ENCODE results near the gene USP36.

USP36 gene

DNA sequence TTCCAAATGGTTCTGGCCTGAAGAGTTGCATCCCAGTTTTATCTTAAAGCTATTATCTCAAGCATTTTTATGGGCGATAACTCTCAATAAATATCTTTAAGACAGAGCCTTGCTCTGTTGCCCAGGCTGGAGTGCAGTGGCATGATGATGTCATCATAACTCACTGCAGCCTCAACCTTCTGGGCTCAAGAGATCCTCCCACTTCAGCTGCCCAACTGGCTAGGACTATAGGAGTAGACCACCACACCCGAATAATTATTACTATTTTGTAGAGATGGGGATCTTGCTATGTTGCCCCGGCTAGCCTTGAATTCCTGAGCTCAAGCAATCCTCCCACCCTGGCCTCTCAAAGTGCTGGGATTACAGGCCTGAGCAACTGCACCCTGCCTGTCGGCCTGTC is 32.5 kb downstream of the USP36 start:
- no peak for DNase-seq

DNA sequence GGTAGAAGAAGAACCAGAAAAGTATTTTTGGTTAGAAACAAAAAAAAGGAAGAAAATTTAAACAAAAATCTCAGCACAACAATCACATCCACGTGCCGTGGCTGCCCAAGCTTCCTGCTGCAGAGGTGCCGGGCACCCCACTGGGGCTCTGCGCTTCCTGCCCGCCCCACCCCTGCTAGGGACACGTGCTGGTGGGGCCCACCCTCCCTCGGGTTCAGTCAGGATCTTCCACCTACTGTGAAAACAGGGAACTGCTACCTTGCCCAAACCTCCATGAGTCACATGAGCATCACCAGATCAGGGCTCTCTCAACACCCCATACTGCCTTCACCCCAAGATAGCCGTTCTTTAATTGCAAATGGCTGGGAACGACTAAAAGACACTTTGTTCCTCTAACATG is 34.2 kb downstream of the USP36 start:
- no peak for DNase-seq

DNA sequence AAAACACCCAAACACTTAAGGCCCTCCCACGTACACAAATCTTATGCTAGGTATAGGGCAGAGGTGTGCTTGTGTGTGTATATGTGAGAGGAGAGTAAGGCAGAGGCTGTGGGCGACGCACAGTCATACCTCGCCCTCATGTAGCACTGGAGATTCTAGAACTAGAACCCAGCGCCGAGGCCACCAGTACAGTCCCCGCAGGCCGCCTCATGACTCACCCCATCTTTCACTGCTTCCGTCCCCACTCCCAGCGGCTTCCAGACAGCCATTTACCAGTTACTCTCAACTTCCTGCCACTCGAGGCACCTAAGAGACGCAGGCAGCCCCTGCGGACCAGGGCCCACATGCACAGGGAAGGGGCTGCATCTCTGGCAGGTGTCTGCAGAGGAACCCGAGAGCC is 35.3 kb downstream of the USP36 start:
- DNase-seq = no peak

DNA sequence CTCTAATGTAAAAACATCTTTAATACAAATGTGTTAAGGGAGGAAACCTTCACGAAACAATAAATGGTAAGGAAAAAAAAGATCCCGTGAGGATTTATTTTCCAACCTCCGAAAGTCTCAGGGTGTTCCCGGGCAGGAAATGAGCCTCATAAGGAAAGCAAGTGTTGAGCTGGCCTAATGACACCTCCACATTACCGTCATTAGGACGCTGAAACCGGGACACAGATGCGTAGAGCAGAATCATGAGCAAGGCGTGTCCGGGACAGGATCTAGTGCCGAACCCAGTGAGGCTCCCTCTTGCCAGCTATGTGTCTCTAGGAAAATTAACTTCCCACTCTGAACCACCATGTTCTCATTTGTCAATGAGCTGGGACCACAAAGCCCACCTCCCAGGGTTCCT is 35.8 kb downstream of the USP36 start:
- DNase-seq = no peak

DNA sequence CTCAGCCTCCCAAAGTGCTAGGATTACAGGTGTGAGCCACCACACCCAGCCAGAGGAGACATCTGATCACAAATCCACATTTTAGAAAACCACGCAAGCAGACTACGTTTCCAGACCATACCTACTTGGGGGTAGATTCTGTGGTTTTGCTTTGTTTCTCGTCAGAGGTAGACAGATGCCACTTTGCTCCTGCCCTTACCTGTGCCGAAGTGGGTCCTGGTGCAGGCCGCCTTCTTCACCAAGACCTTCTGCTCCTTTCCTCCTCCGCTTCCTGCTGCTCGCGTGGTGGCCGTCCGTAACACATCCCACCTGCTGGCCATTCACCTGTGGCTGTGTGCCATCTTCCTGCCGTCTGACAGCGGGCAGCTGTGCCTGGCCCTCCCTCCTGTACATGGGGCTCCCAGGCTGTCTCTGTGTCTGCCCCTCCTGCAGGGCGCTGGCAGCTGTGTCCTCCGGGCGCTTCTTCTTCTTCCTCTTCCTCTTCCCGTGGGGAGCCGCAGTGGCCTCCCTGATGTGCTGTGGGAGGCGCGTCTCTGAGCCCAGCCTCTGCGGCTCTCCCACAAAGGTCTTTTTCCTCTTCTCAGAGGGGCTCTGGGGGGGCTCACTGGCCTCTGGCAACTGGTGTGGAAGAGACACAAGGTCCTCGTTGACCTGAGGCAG is 37.3 kb downstream of the USP36 start:
- DNase-seq = no peak

DNA sequence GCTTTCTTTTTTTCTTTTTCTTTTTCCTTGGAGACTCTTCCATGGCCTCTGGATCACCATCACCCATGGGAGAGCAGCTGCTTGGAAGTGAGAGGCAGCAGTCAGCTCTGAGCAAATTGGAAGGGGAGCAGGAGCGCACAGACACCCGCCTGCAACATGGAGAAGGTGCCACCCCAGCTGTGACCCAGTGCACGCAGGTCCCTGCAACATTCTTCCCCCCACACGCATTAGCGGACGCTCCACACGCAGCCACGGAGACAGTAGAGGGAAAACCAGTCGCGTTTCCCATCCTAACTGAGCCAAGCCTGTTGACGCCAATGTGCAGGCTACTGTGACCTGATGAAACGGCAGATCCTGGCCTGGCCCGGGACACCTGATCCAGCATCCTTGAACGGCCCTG is 38.2 kb downstream of the USP36 start:
- no peak for DNase-seq

DNA sequence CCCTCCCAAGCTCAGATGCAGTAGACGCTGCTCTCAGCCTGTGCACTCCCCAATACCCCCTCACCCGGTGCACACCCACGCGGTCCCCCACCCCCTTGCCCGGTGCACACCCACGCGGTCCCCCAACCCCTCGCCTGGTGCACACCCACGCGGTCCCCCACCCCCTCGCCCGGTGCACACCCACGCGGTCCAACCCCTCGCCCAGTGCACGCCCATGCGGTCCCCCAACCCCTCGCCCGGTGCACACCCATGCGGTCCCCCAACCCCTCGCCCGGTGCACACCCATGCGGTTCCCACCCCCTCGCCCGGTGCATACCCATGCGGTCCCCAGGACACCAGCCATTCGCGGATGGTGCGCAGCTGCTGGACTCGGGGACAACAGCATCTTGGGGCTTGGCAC is 38.6 kb downstream of the USP36 start:
- no peak for DNase-seq

DNA sequence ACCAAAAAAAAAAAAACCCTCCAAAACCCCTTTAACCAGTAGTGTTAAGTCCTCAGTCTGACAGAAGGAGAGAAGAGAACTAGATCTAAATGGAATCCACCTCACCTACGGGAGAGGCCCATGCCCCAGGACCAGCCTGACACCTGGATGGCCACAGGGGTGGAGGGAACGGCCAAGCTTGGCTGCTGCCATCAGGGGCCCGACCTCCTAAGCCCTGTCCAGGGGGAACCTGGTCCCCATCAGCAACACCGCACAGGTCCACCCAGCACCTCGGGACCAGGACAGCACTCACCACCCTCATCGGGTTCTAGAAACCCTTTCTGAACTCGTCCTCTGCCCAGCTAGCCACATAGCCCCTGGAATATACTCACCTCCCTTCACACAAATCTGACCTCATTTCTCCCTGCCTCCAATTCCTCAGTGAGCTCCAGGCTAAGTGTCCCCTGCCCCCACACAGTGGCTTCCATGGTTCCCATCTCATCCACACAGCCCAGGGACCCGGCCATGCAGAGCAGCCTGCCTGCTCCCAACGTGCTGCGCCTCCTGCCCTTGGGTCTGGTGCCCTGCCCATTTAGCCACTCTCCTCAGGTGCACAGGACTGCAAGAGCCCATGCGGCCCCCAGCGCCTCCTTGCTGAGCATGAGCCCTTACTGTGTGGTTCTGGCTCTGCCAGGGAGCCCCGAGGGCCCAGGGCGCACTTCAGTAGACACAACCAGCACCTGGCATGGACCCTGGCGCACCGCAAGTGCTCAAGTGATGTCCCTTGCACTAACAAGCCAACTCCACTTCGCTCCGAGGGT is 40.3 kb downstream of the USP36 start:
- DNase-seq = no peak

DNA sequence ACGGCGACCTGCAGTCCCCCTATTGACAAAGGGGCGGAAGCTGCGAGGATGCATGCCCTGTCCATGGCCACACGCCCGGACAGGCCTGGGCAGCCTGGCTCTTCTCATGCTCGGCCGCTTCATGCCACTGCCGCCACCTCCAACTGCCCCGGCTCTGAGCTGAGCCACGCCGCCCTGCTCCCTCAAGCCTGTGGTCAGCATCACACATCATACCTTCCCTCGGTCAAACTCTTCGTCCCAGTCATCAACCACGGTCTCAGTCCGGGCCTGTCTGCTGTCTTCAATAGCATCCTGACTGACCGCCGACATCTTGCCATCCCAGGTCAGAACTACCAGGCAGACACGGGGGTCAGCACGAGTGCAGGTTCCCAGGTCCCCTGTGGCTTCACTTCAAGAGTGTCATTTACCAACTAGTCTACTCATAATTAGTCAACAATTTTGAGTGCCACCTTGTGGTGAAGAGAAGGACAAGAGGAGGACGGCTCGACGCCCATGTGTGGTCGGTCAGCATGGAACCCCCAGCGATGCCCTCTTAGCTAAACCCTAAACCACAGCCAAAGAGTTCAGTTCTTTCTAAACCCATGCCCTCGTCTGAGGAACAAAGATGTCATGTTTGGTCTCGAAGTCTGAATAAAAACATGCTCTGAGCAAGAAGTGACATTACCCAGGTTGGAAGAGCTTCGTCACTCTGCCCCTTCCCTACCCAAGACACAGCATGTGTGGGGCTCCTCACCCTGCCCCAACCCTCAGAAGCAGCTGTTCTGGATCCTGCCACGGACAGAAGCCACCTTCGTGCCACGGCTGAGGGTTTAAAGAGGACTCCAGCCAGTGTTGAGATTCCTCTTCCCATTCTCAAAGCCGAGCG is 41.7 kb downstream of the USP36 start:
- DNase-seq = no peak

DNA sequence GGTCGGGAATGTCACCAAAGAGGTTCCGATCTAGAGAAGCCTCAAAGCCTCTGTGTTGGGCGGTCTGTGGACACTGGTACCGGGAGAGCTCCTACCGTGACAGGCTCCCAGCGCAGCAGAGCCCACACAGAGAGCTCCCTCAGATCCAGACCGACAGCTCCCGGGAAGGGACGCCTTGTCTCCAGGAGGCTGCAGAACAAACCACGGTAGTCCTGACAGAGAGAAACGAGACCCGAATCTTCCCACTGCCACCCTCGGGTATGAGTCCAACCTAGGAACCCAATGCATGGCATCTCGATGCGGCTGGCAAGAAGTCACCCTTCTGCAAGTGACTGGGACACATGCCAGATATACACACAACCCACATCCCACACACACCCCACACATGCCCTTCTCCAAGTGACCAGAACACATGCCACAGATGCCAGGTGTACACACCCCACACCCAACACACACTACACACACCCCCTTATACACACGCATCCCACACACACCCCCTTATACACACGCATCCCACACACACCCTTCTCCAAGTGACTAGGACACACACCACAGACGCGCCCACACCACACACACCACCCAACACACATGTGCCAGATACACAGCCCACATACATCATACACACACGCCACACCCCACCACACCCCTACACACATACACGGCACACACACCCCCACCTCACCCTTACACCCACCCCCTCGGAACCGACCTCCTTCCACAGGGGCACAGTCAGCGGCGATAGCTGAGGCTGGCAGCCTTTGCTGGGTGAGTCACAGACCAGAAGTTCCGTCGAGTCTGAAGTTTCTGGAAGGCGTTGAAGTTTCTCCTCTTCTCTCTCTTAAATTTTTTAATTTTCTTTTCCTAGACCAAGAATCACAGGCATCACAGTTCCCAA is 42.7 kb downstream of the USP36 start:
- no peak for DNase-seq

DNA sequence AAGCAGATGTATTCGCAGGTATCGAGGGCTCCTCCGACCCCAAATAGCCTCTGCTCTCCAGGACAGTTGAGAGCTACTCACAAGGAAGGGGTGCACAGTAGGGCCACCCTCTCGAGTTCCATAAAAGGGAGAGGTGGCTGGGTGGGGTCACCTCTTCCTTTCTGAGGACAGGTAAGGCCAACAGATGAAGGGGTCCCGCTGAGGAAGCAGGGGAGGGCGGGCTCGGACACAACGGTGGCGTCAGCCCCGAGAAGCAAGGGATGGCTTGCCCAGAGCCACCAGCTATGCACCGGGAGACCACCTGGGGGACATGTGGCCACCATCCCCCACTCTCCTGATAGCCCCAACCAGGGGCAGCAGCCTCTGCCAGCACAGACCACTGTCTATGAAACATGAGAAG is 43.4 kb downstream of the USP36 start:
- no peak for DNase-seq

DNA sequence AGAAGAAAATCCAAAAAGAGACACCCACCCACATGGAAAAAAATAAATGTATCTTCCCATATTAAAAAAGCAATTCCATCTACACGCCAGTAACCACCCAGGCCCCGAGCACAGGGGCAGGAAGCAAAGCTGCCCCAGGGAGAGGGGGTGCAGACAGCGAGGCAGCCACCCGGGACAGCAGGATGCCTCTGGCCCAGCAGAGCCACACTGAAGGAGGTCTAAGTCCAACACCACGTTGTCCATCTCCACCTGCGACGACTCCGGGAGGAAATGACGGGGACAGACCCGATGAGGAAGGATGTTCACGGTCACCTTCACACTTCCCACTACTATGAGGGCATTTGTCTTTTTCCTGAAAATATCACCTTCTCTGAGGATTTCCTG is 44.1 kb downstream of the USP36 start:
- no peak for DNase-seq

DNA sequence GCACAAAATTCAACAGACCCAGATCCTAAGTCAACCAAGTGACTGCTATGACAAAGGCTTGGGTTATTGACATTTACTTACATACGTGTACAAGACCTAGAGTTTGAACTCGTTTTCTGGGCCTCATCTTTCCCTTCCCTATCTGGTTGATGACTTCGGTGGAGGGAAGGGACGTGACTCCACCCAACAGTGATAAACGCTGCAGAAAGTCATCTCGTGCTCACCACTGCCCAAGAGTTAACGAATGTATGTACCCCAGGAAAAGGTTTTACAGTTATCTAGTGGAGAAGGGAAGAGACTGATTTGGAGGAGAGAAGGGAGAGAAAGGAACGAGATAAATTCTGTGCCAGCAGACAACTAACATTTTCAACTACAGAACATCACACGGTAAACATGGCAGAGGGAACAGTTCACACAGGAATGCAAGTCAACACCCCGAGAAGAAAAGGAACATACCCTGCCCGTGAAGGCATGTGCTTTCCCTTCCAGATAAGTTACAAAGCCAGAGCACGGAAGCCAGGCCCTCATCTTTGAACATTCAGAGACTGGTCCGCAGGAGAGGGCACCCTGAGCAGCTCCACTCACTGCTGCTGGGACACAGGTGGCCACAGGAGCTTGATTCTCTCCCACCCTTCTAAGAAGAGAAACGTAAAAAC is 44.6 kb downstream of the USP36 start:
- no peak for DNase-seq

DNA sequence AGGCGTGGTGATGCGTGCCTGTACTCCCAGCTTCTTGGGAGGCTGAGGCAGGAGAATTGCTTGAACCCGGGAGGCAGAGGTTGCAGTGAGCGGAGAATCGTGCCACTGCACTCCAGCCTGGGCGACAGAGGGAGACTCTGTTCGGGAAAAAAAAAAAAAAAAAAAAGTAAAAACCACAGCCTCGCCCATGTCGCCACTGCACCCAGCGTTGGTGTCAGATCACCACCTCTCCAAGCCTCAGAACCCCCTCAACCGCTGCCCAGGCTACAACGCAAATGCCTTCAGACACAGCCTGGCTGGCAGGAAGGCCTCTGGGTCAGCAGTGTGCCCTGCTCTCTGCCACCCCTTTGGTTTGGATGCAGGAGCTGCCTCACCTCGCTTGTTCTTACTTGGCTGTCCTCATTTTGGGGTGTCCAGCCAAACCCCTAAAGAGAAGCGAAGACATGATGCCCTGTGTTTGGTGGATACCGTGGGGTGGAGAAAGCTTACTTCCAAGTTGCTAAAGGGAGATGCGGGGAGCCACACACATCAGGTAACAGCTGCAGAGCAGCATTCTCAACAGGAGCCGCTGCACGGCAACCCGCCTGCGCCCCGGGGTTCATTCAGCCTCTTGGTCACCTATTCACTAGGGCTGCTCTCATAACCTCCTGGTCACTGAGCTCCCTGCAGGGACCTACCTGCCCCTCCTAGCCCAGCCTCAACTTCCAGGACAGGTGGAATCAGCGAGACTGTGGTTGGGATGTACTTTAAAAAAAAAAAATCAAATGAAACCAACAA is 45.6 kb downstream of the USP36 start:
- DNase-seq = no peak

DNA sequence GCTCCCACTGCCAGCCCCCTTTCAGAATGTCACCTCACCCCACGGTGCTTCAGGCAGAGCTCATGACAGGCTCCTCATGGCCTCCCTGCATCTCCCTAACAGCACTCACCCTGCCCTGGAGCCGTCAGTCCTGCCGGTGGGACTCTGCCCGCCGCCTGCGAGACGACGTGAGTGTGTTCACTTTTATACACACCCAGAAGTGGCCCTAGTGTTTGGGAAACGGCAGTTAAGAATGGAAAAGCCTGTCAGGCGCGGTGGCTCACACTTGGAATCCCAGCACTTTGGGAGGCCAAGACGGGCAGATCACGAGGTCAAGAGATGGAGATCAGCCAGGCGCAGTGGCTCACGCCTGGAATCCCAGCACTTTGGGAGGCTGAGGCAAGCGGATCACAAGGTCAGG is 46.2 kb downstream of the USP36 start:
- DNase-seq = no peak

DNA sequence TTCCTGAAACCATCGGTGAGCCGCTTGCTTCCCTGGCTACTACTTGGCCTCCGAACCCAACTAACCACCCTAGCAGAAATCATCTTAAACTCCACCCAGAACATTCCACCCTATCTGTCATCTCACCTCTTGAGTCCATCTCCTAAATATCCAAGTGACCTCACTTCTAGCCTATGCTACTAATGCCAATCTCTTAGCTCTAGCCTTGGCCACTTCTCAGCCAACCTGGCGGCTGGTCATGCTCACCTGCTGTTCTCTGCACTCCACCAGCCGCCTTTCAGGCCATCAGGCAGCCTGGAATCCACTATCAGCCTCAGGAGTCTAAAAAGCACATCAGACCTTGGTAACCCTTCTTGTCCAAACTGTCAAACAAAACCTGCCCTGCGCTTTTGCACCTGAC is 46.6 kb downstream of the USP36 start:
- no peak for DNase-seq

DNA sequence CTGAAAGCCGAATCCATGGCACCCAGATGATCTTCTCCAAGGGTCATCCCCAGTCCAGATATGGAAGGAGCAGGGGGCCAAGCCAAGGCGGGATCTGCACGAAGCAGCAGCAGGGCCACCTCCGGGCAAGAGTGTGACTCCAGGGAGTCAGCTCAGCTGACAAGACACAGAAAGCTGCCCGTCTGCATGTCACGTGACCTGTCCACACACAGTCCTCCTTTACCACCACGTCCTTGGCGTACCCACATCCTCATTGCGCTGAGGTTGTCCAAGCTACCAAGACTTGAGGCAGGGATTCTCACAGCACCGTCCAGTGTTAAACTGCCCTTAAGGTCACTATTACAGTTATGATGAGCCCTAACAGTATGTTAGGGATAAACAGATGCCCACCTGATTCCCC is 47.2 kb downstream of the USP36 start:
- no peak for DNase-seq

DNA sequence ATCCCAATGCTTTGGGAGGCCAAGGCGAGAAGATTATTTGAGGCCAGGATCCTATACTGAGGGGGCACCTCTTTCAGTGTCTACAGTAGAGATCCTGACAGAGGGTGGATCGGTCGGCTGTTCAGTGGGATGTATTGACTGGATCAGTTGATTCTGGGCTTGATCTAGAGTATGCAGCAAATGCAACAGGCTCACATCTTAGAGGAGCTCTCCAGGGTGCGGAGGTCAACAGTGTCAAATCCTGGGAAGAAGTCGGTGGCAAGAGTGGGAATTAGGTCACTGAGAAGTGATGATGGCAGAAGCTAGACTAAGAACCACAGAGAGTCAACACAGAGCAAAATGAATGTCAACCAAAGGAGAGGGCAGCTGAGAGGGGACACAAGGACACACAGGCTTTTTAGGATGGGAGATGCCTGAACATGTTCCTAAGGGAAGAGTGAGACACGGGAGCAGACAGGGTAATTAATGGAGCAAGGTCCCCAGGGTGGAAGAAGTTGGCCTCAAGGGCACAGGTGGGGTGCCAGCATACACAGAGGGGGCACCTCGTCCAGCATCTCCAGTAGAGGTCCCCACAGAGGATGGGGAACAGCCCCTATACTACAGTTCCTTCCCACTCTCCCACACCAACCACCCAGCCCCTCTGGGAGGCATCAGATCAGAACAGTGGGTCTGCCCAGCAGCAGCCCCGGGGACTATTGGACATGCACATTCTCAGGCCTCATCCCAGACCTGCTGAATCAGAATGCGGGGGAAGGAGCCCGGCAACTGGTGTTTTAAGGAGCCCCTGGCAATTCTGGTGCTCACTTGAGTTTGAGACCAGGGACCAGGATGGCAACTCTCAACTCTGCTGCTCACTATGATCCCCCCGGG is 48.5 kb downstream of the USP36 start:
- no peak for DNase-seq

DNA sequence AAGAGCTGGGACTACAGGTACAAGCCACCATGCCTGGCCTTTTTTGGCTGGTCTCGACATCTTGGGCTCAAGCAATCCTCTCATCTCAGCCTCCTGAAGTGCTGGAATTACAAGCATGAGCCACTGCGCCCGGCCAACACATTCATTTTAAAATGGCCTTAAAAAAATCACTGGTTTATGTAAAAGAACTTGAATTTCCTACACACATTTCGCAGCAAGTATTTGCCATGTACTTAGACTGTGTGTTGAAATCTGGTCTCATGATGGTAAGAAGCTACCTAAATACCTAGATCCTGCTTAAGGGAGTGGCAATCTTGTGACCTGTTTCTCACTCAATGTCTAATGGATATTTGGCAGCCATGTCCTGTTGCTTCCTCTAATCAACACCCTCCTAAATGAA is 50.1 kb downstream of the USP36 start:
- no peak for DNase-seq

DNA sequence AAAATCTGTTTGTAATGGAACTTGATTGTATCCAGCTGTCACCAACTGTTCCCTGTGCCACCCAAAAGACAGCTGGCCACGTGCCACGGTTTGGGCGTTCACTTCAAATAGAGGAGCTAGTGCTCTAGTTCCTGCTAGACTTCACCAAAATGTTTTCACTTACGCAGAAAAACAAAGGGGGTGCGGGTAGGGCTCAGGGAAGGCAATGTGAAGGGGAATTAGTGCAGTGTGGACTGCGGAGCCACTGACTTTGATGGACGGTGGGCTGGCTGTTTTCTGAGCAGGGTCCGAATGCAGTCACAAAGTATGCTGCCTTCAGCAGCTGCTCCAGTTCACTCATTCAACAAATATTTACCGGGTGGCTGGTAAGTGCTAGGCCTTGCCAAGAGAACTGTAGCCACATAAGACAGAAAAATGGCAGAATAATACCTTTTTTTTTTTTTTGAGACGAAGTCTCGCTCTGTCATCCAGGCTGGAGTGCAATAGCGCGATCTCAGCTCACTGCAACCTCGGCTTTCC is 50.9 kb downstream of the USP36 start:
- peak; percentile 81 for DNase-seq
